ENCODE results near the gene BCAM.

Gene BCAM

DNA sequence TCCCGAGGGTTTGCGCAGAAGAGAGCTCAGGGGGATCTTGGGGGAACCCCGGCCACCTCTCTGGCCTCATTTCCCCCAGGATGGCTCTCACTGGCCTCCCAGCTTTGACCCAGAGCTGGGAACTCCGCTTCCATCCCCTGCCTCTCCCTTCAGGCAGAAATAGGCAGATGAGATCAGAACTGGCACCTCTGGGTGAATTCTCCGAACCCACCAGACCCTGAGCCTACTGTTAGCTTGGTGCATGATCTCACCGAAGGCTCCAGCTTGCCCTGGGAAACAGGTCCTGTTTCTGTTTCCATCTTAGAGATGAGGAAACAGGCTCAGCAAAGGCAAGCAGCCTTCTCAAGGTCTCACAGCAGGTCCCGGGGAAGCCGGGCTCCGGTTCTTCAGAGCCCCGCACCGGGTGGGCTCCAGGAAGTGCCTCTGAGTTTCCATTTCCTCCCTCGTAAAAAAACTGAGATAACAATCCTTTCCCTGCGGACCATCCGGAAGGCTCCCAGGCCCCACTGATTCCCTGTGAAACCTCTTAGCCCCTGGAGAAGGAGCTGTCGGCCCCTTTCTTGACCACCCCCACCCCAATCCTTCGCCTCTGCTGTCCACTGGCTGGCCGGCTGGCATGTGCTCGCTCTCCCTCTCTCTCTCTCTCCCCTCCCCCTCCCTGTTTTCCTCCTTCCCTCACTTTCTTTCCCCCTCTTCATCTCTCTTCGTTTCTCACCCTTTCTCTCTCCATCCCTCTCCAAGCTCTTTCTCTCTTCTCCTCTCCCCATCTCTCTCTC lies 39.3 kb downstream of the BCAM start:
- Histone ChIP-seq H3K9me3 (ENCODE audit: insufficient read depth, low read depth, low read length) (peaks cover 1% of the 10 kb centered on the region), H4K12ac (ENCODE audit: low read depth, low read length) (no peak overlapping the region), H3K23ac (ENCODE audit: low read length) (no peak overlapping the region), H2AK5ac (ENCODE audit: low read length) (peak overlapping the region; percentile 86), H3K9ac (ENCODE audit: low read length) (peak overlapping the region; percentile 71), H3K4ac (ENCODE audit: low read depth, low read length) (peak overlapping the region; percentile 100), H2AFZ (ENCODE audit: insufficient read depth, low read length, poor library complexity) (no peak overlapping the region), H3K4me1 (ENCODE audit: control insufficient read depth in 1 of 2, insufficient read depth in 2 of 2, low read length in 2 of 2) (peaks cover 25 to 40% of the 10 kb centered on the region in 2 experiments), H3K36me3 (ENCODE audit: control insufficient read depth in 1 of 2, insufficient read depth in 2 of 2, low read length in 2 of 2) (peaks cover 10 to 12% of the 10 kb centered on the region in 2 experiments), H2BK5ac (ENCODE audit: low read depth, low read length, poor library complexity) (peak overlapping the region; percentile 51), H3K14ac (ENCODE audit: low read length) (peak overlapping the region; percentile 62), H3K27me3 (ENCODE audit: insufficient read depth, low read length) (no peaks in the 10 kb centered on the region), H2BK12ac (ENCODE audit: low read length) (peak overlapping the region; percentile 15), H4K91ac (ENCODE audit: low read depth, low read length) (peak overlapping the region; percentile 99), H3K27ac (ENCODE audit: low read depth, low read length) (peak overlapping the region; percentile 99), H3K18ac (ENCODE audit: low read length) (peak overlapping the region; percentile 98), H3K4me2 (ENCODE audit: low read length) (peak overlapping the region; percentile 83), H3K79me2 (ENCODE audit: control insufficient read depth, insufficient read depth, low read length, poor library complexity) (peaks cover 64% of the 10 kb centered on the region), H3K79me1 (ENCODE audit: low read length) (peaks cover 41% of the 10 kb centered on the region), H4K8ac (ENCODE audit: low read depth, low read length) (peak overlapping the region; percentile 85), H2BK120ac (ENCODE audit: insufficient read depth, low read length, poor library complexity) (peak overlapping the region; percentile 98), H3K4me3 (ENCODE audit: low read depth, low read length) (peak overlapping the region; percentile 95)
- no CpG with 5 or more reads among the region's 19 CpGs for WGBS (ENCODE audit: extremely low coverage, insufficient coverage, insufficient read length)
- DNase-seq = peak; percentile 58 to 62

GRCh38 chr19:44848812-44849447 lies 40.0 kb downstream of the BCAM start:
- Histone ChIP-seq H3K18ac (ENCODE audit: low read length) (peak overlapping the region; percentile 63), H2AK5ac (ENCODE audit: low read length) (peak overlapping the region; percentile 86), H3K9ac (ENCODE audit: low read length) (peak overlapping the region; percentile 3), H3K4me1 (ENCODE audit: control insufficient read depth in 1 of 2, insufficient read depth in 2 of 2, low read length in 2 of 2) (peaks cover 25 to 40% of the 10 kb centered on the region in 2 experiments), H3K27ac (ENCODE audit: low read depth, low read length) (peak overlapping the region; percentile 99), H2AFZ (ENCODE audit: insufficient read depth, low read length, poor library complexity) (no peak overlapping the region), H3K4ac (ENCODE audit: low read depth, low read length) (peak overlapping the region; percentile 100), H3K9me3 (ENCODE audit: insufficient read depth, low read depth, low read length) (peaks cover 1% of the 10 kb centered on the region), H3K14ac (ENCODE audit: low read length) (peak overlapping the region; percentile 62), H2BK5ac (ENCODE audit: low read depth, low read length, poor library complexity) (peak overlapping the region; percentile 51), H3K36me3 (ENCODE audit: control insufficient read depth in 1 of 2, insufficient read depth in 2 of 2, low read length in 2 of 2) (peaks cover 14 to 17% of the 10 kb centered on the region in 2 experiments), H3K79me1 (ENCODE audit: low read length) (peaks cover 41% of the 10 kb centered on the region), H4K8ac (ENCODE audit: low read depth, low read length) (peak overlapping the region; percentile 65), H4K91ac (ENCODE audit: low read depth, low read length) (peak overlapping the region; percentile 64), H3K79me2 (ENCODE audit: control insufficient read depth, insufficient read depth, low read length, poor library complexity) (peaks cover 65% of the 10 kb centered on the region), H3K23ac (ENCODE audit: low read length) (no peak overlapping the region), H3K4me3 (ENCODE audit: low read depth, low read length) (peak overlapping the region; percentile 62), H2BK12ac (ENCODE audit: low read length) (peak overlapping the region; percentile 76), H3K27me3 (ENCODE audit: insufficient read depth, low read length) (no peaks in the 10 kb centered on the region), H4K12ac (ENCODE audit: low read depth, low read length) (no peak overlapping the region), H2BK120ac (ENCODE audit: insufficient read depth, low read length, poor library complexity) (peak overlapping the region; percentile 48), H3K4me2 (ENCODE audit: low read length) (peak overlapping the region; percentile 83)
- no CpG with 5 or more reads among the region's 18 CpGs for WGBS (ENCODE audit: extremely low coverage, insufficient coverage, insufficient read length)
- DNase-seq = no peak

DNA sequence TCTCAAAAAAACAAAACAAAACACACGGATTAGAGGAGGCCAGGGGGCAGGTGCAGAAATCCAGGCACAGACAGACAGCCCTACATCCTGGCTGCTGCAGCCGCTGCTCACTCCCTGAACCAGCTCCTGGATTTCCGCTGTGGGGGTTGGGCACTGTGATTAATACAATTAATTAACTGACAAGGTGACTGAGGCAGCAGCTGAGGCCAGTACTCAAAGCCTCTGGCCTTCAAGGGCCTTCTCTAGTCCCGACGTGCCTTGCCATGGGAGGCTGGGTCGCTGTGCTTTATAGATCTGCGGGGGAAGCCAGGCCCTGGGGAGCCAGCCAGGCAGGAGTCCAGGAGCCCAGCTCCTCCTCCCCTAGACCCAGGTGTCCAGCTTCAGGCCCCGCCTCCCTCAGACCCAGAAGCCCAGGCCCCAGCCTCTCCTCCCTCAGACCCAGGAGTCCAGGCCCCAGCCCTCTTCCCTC lies 41.8 kb downstream of the BCAM start:
- H2BK12ac ChIP-seq (ENCODE audit: low read length) = no peak overlapping the region
- H4K91ac ChIP-seq (ENCODE audit: low read depth, low read length) = no peak overlapping the region
- H3K9me3 ChIP-seq (ENCODE audit: insufficient read depth, low read depth, low read length) = peaks cover under 1% of the 10 kb centered on the region
- H4K12ac ChIP-seq (ENCODE audit: low read depth, low read length) = no peak overlapping the region
- no peak overlapping the region for H4K8ac ChIP-seq (ENCODE audit: low read depth, low read length)
- H3K4me2 ChIP-seq (ENCODE audit: low read length) = no peak overlapping the region
- H3K23ac ChIP-seq (ENCODE audit: low read length) = no peak overlapping the region
- H2AFZ ChIP-seq (ENCODE audit: insufficient read depth, low read length, poor library complexity) = no peak overlapping the region
- peak overlapping the region; percentile 97 for H3K4ac ChIP-seq (ENCODE audit: low read depth, low read length)
- peaks cover 19 to 20% of the 10 kb centered on the region in 2 experiments for H3K36me3 ChIP-seq (ENCODE audit: control insufficient read depth in 1 of 2, insufficient read depth in 2 of 2, low read length in 2 of 2)
- peak overlapping the region; percentile 5 for H3K27ac ChIP-seq (ENCODE audit: low read depth, low read length)
- H3K18ac ChIP-seq (ENCODE audit: low read length) = no peak overlapping the region
- H2AK5ac ChIP-seq (ENCODE audit: low read length) = peak overlapping the region; percentile 27
- peaks cover 21 to 34% of the 10 kb centered on the region in 2 experiments for H3K4me1 ChIP-seq (ENCODE audit: control insufficient read depth in 1 of 2, insufficient read depth in 2 of 2, low read length in 2 of 2)
- H2BK5ac ChIP-seq (ENCODE audit: low read depth, low read length, poor library complexity) = no peak overlapping the region
- no peak overlapping the region for H3K4me3 ChIP-seq (ENCODE audit: low read depth, low read length)
- peaks cover 40% of the 10 kb centered on the region for H3K79me1 ChIP-seq (ENCODE audit: low read length)
- no peak overlapping the region for H3K9ac ChIP-seq (ENCODE audit: low read length)
- H3K79me2 ChIP-seq (ENCODE audit: control insufficient read depth, insufficient read depth, low read length, poor library complexity) = peaks cover 67% of the 10 kb centered on the region
- DNase-seq = no peak
- no CpG with 5 or more reads among the region's 8 CpGs for WGBS (ENCODE audit: extremely low coverage, insufficient coverage, insufficient read length)
- no peak overlapping the region for H3K14ac ChIP-seq (ENCODE audit: low read length)
- no peak overlapping the region for H2BK120ac ChIP-seq (ENCODE audit: insufficient read depth, low read length, poor library complexity)
- no peaks in the 10 kb centered on the region for H3K27me3 ChIP-seq (ENCODE audit: insufficient read depth, low read length)

DNA sequence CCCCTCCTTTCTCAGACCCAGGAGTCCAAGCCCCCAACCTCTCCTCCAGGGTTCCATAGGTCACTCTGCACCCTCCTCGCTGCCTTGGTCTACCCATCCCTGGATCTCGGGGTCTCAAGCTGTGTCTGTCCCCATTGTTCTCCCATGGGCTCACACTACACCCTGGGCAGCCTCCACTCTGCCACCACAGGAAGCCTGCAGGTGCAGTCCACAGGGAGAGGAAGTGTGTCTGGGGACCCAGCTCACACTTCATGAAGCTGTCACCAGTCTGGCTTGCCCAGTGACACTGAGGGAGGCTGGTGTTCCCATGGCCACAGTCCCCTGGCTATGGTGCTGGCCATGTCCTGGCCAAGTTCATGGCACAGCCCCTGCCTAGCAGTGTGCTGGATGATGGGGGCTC lies 42.5 kb downstream of the BCAM start:
- Histone ChIP-seq H4K91ac (ENCODE audit: low read depth, low read length) (no peak overlapping the region), H3K27me3 (ENCODE audit: insufficient read depth, low read length) (no peaks in the 10 kb centered on the region), H3K9me3 (ENCODE audit: insufficient read depth, low read depth, low read length) (no peaks in the 10 kb centered on the region), H3K23ac (ENCODE audit: low read length) (no peak overlapping the region), H3K4me2 (ENCODE audit: low read length) (no peak overlapping the region), H2BK120ac (ENCODE audit: insufficient read depth, low read length, poor library complexity) (no peak overlapping the region), H3K79me2 (ENCODE audit: control insufficient read depth, insufficient read depth, low read length, poor library complexity) (peaks cover 66% of the 10 kb centered on the region), H3K14ac (ENCODE audit: low read length) (no peak overlapping the region), H3K18ac (ENCODE audit: low read length) (no peak overlapping the region), H3K36me3 (ENCODE audit: control insufficient read depth in 1 of 2, insufficient read depth in 2 of 2, low read length in 2 of 2) (peaks cover 23 to 26% of the 10 kb centered on the region in 2 experiments), H4K12ac (ENCODE audit: low read depth, low read length) (no peak overlapping the region), H3K79me1 (ENCODE audit: low read length) (peaks cover 36% of the 10 kb centered on the region), H2BK12ac (ENCODE audit: low read length) (no peak overlapping the region), H3K9ac (ENCODE audit: low read length) (no peak overlapping the region), H2BK5ac (ENCODE audit: low read depth, low read length, poor library complexity) (no peak overlapping the region), H2AK5ac (ENCODE audit: low read length) (no peak overlapping the region), H3K4me3 (ENCODE audit: low read depth, low read length) (no peak overlapping the region), H3K4ac (ENCODE audit: low read depth, low read length) (peak overlapping the region; percentile 97), H3K4me1 (ENCODE audit: control insufficient read depth in 1 of 2, insufficient read depth in 2 of 2, low read length in 2 of 2) (peaks cover 22 to 35% of the 10 kb centered on the region in 2 experiments), H3K27ac (ENCODE audit: low read depth, low read length) (no peak overlapping the region), H2AFZ (ENCODE audit: insufficient read depth, low read length, poor library complexity) (no peak overlapping the region), H4K8ac (ENCODE audit: low read depth, low read length) (no peak overlapping the region)
- WGBS (ENCODE audit: extremely low coverage, insufficient coverage, insufficient read length) = no CpG with 5 or more reads among the region's 2 CpGs
- no peak for DNase-seq
